ENCODE measurements around the gene HOXC5.

DNA sequence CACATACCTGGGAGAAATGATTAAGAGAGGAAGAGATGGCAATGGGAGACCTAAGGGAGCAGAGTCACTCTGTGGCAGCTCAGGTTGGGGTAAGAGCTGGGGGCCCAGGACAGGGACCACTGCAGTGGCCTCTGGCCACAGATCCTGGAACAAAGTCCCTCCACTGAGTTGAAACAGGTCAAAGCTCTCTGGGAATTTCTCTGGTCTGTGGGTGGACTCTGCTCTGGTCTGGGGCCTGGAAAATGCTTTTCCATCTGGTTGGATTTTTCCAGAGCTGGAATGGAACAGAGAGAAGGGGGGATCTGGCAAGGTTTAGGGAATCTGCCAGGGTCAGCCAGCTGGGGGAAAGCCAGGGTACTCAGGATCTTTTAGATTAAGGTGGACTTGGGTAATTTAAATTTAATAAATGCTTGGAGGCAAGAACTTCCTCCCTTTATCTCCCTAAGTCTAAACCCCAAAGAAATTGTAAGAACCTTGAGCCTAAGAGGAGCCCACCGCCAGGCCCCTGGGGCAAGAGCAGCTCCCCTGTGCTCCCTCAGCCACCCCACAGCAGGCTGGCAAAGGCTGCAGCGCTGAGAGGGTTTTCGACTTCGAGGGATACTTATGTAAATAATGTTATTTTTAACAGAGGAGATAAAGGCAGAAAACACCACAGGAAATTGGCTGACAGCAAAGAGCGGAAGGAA is 44.2 kb upstream of the HOXC5 start:
- TF ChIP-seq, protein P1, sequence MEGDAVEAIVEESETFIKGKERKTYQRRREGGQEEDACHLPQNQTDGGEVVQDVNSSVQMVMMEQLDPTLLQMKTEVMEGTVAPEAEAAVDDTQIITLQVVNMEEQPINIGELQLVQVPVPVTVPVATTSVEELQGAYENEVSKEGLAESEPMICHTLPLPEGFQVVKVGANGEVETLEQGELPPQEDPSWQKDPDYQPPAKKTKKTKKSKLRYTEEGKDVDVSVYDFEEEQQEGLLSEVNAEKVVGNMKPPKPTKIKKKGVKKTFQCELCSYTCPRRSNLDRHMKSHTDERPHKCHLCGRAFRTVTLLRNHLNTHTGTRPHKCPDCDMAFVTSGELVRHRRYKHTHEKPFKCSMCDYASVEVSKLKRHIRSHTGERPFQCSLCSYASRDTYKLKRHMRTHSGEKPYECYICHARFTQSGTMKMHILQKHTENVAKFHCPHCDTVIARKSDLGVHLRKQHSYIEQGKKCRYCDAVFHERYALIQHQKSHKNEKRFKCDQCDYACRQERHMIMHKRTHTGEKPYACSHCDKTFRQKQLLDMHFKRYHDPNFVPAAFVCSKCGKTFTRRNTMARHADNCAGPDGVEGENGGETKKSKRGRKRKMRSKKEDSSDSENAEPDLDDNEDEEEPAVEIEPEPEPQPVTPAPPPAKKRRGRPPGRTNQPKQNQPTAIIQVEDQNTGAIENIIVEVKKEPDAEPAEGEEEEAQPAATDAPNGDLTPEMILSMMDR (IDR thresholded peaks at IDR 0.05), result no peak
- no peak for TF ChIP-seq POLR2A (IDR thresholded peaks at IDR 0.05)

Measured in lower leg skin (tissue), 3 donors.